Measurements from ENCODE around the gene WNT3A.

WNT3A gene

GRCh38 chr1:228031276-228031995 is 24.6 kb downstream of the WNT3A start:
- no peak for DNase-seq

DNA sequence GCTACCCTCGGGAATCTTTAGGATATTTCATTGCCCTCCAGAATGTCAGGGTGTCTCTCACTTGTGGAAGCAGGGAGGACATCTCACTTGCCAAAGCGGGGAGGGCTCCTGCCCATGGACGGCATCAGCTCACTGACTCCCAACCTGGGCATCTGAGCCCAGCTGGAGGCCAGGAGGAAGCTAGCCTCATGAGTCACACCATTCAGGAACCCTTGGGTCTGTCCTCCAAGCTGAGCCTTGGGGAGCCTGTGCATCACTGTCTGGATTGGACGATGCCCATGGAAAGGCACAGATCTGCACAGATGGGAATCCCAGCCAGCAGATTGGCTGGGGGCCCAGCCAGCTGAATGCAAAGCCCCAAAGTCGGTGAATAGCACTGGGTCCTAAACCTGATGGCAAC is 25.2 kb downstream of the WNT3A start:
- DNase-seq: no peak

DNA sequence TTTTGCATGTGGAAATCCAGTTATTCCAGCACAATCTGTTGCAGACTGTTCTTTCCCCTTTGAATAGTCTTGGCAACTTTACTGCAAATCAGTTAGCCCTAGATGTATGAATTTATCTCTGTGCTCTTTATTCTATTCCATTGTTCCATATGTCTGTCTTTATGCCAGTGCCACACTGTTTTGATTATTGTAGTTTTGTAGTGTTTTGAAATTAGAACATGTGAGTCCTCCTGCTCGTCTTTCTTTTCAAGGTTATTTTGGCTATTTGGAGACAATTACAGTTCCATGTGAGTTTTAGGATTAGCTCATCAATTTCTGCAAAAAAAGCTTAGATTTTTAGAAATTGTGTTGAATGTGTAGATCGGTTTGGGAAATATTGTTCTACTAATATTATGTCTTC is 26.6 kb downstream of the WNT3A start:
- no peak for DNase-seq

DNA sequence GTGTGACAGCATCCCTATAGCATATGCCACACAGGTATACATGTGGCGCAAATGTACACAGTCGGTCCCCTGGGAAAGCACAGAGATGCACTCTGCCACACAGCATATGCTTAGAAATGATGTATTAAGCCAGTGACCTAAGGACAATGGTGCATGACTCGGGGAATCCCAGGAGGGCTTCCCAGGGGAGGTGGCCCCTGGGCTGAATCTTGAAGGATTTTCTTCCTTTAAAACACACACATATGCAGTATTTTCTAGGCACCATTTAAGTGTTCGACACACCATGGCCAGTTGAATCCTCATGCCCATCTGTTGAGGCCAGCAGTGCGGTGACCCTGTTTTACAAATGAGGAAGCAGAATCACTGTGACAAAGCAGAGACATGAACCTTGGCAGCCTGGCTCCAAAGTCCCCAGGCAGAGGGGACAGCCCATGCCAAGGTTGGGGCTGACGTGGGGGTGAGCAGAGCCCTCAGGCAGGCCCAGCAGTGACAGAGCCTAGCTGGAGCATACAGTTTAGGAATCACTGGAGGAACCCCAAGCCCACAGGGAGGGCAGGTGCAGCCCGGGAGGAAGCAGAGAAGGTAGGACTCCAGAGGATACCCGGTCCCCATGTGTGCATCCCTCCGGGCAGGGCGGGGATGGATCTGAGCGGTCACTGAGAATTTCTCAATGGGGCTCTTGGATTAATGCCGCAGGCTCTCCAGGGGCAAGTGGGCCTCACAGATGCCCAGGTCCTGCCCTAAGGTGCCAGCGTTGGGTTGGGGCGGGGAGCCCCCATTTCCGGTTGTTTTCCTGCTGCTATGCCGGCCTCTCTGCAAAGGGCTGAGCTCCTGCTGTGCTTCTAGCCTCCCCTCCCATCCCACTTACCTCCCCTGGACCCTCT is 28.4 kb downstream of the WNT3A start:
- DNase-seq: no peak

GRCh38 chr1:228035844-228036243 is 29.0 kb downstream of the WNT3A start:
- no peak for DNase-seq

DNA sequence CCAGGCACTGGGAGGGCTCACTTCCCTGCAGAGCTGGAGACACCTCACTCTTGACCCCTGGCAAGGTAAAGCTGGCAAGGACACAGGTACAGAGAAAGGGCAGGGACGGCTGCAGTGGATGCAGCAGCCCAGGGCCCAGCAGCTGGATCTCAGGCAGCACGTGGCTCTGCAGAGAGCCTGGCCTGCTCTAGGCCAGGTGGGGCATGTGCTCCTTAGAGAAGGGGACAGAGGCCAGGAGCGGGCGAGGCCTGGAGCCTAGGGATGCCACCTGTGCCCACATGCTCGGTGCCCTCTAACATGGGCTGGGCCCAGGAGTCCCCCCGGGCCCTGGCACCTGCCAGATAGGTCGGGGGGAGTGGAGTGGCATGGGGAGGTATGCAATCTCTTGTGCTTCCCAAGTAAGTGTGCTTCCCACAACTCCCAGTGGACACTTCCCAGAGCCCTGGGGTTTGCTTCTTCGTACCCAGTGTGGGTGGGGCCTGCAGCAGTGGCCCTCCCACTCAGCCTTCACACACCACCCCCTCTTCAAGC is 30.0 kb downstream of the WNT3A start:
- no peak for DNase-seq

DNA sequence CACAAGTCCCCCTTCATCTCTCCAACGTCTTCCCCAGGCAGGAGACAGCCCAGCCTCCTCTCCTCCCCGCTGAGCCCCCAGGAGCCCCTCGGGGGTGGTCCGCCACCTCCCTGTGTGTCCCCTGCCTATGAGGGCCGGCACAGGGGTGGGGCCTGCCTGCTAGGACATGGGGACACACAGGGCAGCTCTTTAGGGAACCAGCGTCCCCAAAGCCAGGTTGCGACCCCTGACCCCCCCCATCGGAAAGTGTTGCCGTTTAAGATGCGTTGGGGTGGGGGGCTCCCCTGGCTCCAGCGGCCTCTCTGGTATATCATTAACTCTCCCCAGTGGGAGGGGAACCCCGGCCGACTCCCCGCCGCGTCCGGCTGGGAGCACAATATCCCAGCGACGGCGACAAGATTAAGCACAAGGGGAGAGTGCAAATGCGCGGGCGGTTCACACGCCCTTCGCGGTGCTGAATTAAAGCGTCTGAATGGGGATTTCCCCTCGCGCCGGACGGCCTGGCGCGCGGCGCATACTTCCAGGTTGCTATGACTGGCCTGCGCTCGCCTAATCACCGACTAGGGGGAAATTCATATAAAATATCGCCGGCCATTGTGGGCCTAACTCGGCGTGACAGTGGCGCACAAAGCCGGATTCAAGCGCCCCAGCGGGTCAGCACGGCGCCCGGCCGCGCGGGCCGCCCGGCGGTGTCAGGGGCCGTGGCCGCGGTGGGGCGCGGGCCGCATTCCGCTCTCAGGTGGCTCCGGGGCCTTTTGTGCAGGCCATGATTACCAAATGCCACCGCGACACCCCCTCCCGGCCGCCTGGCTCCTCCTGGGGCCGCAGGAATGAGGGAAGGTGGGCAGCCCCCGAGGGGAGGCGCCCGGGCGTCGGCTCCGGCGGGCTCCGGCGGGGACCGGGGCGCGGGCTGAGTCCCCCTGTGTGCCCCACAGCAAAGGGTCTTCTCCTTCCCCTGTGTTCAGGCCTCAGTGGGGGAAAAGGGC is 30.9 kb downstream of the WNT3A start:
- DNase-seq: no peak

DNA sequence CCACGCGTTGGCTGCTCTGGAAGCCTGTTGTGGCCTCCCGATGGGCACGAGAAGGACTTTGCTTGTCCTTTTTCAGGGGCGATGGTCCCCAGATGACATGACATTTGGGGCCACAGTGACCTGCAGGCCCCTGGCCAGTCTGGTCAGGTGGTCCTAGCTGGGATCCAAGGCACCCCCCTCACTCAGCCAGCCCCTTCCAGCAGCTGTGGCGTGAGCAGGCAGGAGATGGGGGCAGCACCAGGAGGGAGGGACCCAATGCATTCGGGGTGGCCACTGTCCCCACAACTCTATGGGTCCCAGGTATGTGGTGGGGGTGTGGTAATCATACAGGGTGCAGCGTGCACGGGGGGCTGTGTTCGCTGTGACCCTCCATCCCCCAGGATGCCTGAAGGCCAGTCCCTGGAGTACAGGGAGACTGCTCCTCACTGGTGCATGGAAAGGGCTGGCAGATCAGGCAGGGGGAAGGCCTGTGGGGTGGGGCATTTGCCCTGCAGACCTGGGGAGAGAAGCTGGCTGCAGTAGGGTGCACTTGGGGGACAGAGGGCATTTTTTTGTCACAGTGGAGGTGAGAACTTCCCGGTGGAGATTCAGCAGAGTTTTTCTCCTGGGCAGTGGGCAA is 31.7 kb downstream of the WNT3A start:
- DNase-seq: no peak

DNA sequence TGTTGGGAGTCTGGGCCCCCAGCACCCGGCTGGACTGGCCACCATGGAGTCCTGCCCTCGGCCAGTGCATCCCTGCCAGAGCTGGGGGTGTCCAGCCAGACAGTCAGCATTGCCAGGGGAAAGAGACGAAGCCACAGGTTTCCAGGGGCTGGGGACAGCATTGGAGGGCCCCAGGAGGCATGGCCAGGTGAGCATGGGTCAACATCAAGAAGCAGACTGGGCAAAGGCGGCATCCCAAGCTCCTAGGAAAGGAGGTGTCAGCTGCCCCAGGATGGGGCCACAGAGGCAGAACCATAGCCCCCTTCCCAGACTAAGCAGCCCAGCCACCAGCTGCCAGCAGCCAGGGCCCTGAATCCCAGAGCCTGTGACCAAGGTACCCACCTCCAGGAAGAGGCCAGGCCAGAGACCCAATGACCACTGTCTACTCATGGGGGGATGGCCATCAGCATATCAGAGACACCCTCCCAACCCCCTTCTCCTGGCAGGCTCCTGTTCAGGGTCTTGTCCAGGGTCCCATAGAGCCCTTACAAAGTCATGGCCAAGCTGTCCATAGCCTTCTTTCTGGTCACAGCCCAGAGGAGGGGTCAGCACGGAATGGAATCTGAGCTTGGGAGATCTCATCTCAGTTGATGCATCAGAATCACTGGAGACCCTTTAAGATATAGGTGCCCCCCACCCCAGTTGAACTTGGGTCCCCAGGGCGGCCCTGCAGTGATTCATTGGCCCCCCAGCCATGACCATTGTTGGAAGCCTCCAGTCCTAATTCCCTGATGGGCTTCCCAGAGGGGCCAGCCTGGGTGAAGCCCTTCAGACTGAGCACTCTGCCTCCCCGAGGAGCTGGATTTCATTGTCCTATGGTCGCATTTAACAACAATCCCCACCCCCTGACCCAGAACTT is 32.5 kb downstream of the WNT3A start:
- no peak for DNase-seq

DNA sequence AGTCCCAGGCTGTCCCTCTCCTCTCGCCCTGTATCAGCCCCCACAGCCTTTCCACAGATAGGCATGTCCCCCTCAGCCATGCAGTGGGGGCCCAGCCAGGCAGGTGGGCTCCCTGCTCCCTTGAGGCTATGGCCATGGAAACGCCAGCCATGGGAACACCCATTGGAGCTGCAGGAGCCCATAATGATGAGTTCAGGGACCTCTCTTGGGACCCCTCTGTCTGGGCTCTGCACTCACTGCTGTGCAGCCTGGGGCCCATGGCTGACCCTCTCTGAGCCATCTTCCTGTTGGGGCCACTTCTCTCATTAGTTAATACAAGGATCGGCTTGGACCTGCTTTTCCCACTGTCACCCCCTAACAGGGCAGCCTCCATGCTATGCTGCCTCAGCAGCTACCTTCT is 33.2 kb downstream of the WNT3A start:
- DNase-seq: no peak

DNA sequence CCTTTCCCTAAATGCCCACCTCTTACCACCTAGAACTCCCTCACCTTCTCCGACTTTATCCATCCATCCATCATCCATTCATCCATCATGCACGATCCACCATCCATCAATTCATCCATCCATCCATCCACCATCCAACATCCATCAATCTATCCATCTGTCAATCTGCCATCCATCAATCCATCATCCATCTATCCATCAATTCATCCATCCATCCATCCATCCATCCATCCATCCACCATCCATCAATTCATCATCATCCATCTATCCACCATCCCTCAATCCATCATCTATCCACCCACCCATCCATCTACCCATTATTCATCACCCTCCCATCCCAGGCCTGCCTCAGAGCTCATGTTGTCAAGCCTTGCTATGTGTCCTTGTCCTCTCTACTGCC is 34.5 kb downstream of the WNT3A start:
- DNase-seq: no peak

- no peak for DNase-seq
Observed at GRCh38 chr1:228042508-228042907, 35.7 kb downstream of the WNT3A start.

DNA sequence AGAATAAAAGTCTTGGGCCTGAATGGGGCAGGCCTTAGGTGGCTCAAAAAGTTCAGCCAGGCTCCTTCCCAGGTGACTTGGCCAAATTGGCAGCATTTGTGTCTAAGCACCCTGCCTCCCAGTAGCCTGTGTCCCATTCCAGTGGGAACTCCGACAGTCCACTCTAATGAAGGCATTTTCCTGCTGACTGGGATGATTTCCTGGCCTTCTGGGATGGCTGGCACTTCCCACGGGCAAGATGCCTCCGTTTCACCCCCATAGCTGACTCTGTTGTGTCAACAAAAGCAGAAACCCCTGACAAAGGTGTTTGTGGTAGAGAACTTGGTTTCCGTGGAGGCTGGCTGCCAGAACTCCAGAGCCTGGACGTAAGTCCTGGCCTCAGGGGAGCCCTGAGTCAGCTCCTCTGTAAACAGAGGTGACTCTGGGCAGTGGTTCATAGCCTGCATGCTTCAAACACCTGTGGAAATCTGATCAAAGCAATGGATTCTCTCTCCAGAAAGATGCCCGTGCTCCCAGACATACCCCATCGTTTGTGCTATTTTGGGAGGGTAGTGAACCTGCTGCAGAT is 36.6 kb downstream of the WNT3A start:
- no peak for DNase-seq

GRCh38 chr1:228044961-228045360 is 38.2 kb downstream of the WNT3A start:
- no peak for DNase-seq

DNA sequence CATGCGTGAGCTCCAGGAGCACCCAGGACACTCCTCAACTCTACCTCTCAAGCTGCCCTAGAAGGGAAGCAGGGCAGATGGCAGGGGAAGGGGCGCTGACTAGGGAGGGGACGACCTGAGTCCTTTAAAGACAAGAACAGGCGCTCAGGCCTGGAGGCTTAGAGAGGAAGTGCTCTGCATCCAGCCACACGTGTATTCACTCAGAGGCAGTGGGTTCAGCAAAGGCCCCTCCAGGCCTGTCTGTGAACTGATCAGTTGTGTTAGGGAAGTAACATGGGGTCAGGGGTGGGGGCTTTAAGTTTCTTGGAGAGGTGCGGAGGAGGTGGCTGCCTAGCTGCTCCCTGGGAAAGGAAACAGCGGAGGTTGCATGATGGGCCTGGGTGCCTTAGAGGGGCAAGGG is 38.6 kb downstream of the WNT3A start:
- DNase-seq: no peak

DNA sequence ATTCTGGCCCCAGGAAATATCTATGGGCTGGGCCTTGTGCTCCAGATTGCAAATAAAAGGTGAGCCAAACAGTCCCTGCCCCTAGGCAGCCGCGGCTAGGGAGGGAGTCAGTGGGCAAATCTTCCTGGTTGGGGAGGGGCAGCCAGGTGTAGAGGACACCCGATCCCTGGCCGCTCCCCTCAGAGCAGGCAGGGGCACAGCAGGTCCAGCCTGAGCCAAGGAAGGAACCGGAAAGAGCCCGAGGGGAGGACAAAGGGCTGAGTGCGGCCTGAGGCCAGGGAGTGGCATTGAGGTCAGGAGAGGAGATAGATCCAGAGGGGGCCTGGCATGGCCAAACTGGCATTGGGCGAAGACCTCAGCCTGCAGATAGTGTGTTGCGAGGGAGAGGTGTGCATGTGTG is 39.1 kb downstream of the WNT3A start:
- no peak for DNase-seq

DNA sequence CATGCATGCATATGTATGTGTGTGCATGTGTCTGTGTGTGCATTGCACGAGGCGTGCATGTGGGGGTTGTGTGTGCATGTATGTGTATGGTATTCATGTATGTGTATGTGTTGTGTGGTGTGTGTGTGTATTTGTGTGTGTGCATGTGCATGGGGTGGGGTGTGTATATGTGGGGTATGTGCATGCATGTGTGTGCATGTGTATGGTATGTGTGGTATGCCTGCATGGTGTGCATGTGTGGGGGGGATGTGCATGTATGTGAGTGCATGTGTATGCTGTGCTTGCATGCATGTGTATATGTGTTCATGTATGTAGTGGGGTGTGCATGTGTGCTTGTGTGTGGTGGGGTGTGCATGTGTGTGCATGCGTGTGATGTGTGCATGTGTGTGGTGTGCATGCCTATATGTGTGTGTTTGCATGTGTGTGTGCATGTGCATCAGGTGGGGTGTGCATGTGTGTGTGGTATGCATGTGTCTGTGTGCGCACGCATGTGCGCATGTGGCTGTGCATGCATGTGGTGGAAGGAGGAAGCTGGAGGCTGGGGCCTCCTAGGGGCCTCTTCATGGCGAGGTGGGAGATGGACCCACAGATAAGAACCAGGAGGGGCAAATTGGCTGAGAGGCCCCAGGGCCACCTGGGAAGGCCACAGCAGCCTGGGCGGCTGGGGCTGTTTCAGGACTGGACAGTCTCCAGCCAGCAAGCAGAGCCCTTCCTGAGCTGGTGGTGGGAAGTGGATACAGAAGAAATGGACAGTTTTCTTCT is 39.8 kb downstream of the WNT3A start:
- no peak for DNase-seq

DNA sequence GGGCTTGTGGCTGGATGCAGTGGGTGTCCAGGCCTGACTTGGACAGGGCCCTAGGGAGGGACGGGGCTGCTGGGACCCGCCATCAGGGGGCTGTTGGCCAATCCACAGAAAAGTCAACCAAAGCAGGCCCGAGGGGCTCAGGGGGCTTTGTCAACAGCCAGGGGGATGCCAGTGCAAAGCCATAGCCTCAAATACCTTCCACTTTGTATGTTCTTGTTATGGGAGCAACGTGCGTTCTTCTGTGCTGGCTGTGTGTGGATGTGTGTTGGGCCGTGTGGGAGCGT is 40.3 kb downstream of the WNT3A start:
- no peak for DNase-seq

DNA sequence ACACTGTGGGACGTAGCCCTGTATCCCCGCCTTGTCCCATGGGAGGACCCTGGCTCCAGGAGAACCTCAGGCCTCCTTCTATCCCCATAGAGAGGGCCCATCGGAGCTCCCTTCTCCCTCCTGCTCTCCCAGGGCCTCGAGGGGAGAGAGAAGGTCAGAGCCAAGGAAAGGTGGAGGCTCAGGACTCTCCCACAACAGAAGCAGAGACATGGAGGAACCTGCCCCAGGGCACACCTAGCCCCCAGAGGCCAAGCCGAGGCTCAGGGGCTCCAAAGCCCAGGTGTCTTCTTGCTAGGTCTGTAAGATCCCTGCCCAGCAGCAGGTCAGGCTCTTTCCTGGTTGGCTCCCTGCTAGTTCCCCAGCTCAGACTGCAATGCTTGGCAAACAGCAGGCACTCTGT is 41.3 kb downstream of the WNT3A start:
- DNase-seq: no peak

DNA sequence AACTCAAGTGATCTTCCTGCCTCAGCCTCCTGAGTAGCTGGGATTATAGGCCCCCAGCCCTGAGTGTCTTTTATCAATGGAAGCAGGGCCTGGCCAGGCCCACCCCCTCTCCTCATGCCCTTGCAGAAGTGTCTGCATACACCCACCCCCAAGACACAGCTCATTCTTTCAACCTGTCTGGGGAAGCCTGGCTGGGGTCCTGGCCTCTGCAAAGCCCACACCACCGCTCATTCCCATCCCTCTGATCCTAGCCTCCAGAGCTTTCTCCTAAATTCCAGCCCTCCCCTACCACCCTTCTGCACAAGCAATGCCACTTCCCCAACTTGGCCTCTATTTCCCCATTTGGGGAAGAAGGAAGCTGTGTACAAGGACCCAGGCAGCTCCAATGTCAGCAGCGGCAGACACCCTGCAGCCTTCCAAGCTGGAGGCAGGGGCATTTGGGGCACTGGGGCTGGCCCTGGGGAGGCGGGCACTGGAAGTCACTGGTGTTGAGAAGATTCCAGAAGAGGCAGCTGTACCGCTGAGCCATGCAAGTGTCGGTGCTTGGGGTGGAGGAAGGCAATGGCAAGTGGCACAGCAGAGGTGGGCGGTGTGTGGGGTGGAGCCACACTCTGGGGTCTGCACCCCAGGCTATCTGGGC is 42.0 kb downstream of the WNT3A start:
- DNase-seq: no peak
